ENCODE results near the gene FRMD4A.
A peak's percentile ranks its signal among the peaks of the same experiment; 100 is the strongest.

The FRMD4A gene

DNA sequence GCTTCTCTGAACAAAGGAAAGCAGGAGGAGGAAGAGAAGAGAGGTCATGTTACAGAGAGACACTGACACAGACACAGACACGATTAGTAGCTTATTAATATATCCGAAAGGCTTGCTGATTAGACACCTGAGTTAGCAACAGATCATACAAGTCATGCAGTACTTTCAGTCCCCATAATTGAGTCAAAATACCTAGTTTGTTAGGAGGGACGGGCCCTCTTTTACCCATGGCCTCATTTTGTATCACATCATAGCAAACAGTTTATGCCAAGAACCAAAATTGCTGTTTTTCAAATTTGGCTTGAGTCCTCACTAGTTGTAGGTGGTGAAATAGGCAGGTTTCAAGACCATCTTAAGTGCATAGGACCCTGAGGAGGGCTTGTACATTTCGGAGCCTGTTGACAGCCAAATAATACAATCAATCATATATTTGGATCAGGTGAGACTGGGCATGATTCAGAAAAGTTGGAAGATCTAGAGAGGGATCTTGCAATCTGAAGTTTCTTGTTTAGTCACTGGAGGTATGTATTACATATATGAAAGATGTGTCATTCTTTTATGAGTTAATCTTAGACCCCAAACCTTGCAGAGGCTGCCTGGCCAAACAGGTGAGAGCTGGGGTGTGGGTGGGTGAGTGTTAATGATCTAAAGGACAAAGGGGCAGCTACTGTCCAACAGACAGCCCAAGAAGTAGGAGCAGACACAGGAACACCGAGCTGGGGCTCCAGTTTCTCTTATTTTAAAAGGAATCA lies 678.6 kb downstream of the FRMD4A start:
- no peak overlapping the region for H3K27ac ChIP-seq
- H3K4me3 ChIP-seq, result no peak overlapping the region

DNA sequence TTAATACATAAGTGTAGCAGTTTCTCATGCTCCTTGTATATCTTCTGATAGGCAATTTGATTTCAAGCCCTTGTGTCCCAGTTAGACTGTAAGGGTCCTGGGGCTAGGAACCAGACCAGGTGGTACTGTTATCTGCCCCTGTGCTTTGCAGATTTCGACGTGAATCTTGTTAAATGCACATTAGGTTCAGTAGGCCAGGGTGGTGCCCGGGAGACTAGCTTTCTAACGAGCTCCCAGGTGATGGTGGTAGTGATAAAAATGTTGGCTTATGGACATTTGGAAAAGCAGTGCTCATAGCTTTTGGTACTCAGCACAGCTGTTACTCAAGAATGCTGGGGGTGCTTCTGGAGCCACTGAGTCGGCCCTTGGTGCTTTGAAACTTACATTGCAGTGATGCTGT lies 679.8 kb downstream of the FRMD4A start:
- Histone ChIP-seq H3K27ac (no peak overlapping the region), H3K4me3 (no peak overlapping the region)

DNA sequence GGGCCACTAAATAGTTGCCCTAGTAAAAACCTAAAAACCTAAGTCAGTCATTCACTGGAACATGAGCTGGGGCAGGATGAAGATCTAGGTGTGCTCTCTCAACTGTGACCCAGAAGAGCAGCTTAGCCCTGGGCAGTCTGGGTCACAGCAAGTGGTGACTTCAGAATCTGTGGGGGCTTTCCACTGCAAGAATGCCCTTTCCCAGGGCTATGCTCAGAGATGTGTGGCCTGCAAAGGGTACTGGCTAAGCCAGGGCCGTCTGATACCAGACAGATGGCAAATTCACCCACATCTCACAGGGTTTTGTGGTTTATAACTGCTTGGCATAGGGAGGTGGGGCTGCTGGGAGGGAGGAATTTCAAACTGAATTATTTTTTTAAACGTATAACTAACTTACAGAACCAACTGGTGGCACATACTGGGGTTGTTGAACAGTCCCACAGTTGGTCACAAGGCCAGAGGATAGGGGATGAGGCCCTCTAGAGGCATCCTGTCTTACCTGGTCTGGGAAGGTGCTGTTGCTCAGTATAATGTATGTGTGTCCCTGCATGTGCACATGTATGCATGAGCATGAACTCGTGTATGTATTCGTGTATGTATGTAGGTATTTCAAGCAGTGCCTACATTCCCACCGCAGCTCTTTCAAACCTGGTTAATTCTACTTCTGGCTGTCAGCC lies 680.7 kb downstream of the FRMD4A start:
- Histone ChIP-seq H3K4me3 (no peak overlapping the region), H3K27ac (peak overlapping the region in 1 of 21 experiments; percentile 44)

DNA sequence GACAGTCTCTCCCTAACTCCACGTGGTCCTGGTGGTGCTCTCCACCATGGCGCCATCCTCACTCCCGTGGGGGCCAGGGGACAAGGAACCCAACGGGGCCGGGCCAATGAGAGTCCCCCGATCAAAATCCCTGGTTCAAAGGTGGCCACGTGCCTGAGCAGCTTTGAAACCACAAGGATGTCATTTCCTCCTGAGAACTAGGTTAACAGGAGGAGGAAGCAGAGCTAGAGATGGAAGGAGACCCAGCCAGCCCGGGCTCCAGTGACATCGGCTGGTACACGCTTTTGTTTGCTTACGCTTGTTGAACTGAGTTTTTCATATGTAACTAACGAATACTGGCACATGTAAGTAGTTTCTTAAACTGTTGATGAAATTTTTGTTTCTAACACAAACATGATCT lies 682.3 kb downstream of the FRMD4A start:
- H3K27ac ChIP-seq, result peak overlapping the region in 1 of 21 experiments; percentile 44
- no peak overlapping the region for H3K4me3 ChIP-seq

DNA sequence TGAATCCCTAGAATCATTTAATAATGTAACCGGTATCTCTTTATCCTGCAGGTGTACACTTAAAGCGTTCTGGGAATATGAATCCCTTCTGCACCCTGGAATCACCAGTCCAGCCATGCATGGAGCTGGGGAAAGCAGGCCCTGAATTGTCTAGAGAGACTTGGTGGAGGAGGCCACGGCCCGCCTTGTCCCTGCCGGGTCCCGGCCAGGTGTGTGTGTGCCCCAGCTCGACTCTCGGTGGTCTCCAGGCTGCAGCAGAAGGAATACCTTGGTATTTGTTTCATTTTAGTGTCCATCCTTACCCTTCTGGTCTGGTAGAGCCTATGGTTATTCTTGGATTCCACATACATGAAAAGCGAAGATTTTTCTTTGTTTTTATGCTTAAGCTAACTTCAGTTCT lies 685.9 kb downstream of the FRMD4A start:
- no peak overlapping the region for H3K27ac ChIP-seq
- no peak overlapping the region for H3K4me3 ChIP-seq

DNA sequence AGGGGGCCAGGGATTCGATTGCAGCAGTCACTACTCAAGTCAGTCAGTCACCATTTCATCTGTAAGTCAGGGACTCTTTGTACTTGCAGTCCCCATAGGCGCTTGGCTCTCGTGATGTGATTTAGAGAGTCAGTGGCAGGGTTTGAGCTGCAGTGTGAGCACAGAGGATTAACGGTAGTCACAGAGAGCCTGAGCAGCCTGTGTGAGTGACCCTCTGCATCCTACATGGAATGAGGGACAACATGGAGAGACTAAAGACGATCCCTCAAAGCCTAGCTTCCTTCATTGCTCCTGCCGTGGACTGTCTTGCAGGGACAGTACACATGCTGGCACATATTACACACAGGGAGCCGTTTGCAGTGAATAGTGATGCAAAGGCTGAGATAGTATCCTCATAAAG lies 687.7 kb downstream of the FRMD4A start:
- H3K4me3 ChIP-seq, result no peak overlapping the region
- H3K27ac ChIP-seq, result no peak overlapping the region

DNA sequence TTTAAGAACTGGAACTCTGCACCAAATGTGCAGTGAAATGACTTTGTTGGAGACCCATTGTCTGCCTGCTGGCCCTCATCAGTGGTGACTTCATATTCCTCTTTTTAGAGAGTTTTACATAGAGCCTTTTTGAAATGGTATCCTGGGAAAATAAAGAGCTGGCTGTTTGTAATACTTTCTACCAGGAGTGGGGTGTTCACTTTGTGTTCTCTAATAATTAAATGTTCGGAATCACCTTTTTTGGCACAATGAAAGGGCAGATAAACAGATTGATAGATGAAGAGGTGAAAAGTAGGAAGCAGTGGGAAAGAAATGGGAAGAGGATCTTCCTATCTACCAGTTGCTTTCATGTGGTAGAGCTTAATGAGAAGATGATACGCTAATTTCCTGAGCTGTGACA lies 688.4 kb downstream of the FRMD4A start:
- H3K27ac ChIP-seq, result no peak overlapping the region

DNA sequence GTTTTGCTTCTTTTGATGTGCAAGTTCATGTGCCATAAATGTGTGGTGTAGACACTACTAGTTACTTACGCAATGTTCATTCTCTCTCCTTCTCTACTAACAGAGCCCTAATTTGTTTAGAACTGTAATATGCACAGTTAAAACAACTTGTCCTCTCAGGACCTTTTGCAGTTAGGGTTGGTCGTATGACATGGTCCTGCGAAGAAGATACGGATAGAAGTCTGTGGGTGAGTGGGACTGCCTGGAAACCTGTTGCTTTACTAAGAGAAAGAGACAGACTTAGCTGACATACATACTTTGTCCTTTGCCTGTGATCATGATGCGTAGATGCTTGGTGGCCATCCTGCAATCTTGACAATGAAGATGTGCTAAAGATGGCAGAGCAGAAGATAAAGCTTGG lies 692.8 kb downstream of the FRMD4A start:
- Histone ChIP-seq H3K27ac (no peak overlapping the region), H3K4me3 (no peak overlapping the region)

More for the DNA sequence above, 688.4 kb downstream of the FRMD4A start:
- H3K4me3 ChIP-seq, result no peak overlapping the region

DNA sequence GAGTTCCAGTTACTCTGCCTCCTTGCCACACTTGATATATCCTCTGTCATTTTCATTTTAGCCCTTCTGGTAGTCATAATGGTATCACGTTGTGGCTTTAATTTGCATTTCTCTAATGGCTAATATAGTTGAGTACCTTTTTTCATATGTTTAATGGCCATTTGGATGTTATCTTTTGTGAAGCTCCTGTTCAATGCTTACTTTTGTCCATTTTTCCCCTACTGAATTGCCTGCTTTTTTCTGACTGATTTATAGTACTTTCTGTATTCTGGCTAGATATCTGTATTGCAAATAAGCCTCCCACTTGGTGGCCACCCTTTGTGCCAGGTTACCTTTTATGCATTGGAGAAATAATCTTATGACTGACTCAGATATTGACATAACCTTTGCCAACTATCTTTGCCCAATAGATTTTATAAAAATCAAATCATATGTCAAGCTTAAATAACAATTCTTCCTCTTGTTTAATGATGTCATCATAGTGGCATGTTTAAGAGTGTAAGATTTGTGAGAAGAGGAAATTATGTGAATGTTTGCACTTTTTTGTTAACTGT lies 693.3 kb downstream of the FRMD4A start:
- Histone ChIP-seq H3K4me3 (no peak overlapping the region), H3K27ac (no peak overlapping the region)

DNA sequence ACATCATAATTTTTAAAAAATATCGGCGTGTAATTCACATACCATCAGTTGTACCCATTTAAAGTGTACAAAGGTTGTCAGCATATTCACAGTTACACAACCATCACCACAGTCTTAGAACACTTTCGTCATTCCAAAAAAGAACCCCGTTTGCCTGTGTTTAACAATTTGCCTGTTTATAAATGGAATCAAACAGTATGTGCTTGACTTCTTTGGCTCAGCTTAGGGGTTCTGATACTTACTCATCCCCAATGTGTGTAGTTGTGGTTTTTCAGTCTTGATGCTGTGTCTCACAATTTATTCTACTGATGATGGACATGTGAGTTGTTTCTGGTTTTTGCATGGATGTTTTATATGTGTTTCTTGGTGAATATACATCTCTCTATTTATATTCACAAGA lies 693.9 kb downstream of the FRMD4A start:
- H3K4me3 ChIP-seq, result no peak overlapping the region
- H3K27ac ChIP-seq, result no peak overlapping the region

DNA sequence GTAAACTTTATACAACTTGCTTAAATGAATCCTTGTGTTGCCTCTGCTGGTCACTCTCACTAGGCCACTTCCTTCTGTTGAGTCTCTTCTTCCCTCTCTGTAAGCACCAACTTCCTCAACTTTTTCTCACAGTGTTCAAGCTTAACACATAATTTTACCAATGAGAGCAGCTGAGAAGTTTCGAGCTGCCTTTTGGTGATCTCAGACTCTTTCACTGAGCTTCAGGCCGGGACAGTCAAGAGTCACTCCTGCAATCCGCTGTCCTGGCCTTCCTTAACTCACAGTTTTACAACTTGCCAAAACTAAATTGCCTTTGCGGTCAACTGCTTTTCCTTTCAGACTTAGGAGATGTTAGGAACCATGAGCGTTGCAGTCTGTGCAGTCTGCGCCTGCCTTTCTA lies 696.5 kb downstream of the FRMD4A start:
- Histone ChIP-seq H3K27ac (peak overlapping the region in 2 of 21 experiments; percentile 1 to 13), H3K4me3 (no peak overlapping the region)

DNA sequence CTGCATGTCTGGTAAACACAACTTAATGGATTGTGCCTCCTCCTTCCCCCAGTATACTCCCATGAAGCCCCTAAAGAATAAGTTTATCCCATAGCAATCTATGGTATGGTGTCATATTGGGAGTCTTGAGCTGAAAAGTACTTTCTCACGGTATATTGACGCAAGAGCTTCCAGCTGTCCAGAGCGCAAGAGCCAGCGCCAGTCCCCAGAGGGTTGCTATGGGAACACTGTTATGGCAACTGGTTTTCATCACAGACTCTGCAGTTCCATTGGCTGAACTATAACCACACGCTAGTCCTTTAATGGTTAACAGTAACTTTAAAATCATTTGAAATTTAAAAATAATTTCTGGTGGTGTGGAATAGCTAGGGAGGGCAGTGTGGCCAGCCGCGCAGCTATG lies 697.0 kb downstream of the FRMD4A start:
- Histone ChIP-seq H3K27ac (peak overlapping the region in 7 of 21 experiments; percentile 16 to 65 (median 51)), H3K4me3 (no peak overlapping the region)

DNA sequence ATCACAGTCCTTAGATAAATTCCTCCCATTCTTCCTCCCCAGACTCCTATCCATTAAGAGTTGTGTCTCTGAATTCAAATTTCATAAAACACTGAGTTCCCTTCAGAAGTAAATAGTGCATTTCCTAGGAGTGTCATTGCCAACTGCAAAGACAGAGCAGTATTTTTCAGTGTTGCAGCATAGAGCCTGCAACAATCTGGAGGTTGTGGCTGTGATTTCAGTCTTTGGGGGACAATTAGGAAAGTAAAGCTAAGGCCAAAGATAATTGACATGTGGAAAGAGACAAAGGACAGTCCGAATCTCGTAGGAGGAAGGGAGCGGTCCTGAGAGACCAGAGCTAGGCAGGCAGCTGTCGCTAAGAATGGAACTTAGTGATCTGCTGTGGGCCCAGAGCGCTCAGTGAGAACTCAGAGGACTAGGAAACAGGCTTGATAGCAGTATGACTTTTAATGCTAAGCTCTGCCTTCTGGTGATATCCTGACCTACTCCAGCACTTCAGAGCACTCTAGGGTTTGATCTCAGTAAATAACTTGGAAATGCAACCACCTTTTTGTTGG lies 697.8 kb downstream of the FRMD4A start:
- H3K4me3 ChIP-seq, result no peak overlapping the region
- H3K27ac ChIP-seq, result peak overlapping the region in 8 of 21 experiments; percentile 16 to 65 (median 48)

DNA sequence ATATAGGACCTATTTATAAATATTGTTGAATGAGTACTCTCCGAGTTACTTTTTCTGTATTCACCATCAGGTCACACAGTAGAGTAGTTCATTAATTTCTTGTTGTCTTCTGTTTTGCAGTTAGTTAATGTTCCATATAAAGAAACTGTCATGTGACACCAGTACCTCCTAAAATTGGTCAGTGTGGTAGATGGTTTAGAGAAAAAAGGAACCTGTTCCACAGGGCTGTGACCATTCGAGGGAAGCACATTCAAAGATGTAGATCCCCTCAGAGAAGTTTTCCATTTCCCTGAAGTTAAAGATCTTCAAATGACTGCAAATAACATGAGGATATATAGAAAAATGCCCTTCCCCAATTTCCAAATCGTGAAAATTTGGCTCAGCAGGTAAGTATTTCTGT lies 698.3 kb downstream of the FRMD4A start:
- Histone ChIP-seq H3K4me3 (no peak overlapping the region), H3K27ac (no peak overlapping the region)

DNA sequence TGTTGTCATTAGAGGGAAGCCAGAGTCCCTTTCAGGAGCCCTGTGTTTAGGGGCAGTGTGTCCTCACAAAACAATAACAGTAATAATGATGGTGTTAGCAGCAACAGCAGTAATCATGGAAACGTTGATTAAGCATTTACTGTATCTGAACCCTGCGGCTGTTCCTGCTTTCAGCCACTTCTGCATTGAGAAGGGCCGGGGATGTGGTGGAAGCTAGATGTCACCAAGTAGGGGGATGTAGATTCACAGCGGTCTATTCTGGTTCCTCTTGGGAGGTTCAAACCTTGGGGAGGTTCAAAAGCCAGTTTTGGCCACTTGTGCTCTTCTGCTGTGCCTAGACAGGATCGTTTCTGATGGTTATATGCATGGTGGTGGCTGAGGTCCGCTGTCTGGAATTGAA lies 699.1 kb downstream of the FRMD4A start:
- H3K27ac ChIP-seq, result no peak overlapping the region
- H3K4me3 ChIP-seq, result no peak overlapping the region

DNA sequence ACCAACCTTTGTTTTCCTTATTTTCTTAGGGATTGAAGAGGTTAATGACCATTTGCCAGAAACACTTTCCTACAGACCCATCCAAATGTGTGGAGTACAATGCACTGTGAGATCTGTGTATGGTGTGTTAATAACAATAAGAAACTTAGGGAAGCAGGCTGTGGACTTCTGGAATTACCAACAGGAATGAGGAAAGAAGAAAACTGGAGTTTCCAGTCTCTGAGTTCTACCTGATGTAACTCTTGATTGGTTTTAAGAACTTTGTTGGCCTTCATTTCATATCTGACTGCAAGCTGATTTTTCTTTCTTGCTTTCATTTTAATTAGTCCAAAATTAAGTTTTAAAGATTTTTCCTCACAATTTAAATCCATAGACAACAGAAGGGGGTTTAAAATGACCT lies 700.5 kb downstream of the FRMD4A start:
- Histone ChIP-seq H3K4me3 (no peak overlapping the region), H3K27ac (no peak overlapping the region)

DNA sequence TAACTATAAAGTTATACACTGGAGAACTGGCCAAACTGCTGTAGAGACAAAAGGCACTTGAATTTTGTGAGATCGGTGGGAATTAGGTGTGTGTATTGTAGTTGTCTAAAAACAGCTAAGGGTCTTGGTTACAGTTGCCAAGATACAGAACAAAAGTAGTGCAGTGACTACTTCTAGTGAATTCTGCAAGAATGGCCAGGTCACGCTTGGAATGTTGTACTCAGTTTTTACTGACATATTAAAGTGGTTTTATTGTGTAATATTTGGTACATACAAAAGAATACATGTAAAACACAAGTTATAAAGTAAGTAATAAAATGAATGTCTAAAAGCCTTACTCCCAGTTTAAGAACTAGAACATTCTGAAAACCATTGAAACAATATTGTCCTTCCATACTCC lies 701.6 kb downstream of the FRMD4A start:
- no peak overlapping the region for H3K27ac ChIP-seq
- no peak overlapping the region for H3K4me3 ChIP-seq

DNA sequence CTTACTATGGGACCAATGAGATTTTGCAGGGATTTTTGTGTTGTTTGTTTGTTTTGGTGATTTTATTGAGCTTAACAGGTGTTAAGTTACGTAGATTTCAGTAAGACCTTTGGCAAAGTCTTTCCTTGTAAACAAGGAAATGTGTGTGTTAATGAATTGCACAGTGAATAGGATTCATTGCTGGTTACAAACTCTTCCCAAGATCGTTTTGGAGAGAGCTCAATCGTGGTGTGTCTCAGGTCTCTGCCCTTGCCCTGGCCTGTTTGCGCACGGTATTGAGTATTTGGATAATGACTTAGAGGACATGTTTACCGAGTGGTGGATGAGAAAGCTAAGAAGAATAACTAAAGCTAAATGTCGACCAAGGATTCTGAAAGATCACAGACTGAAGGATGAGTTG lies 702.1 kb downstream of the FRMD4A start:
- Histone ChIP-seq H3K4me3 (no peak overlapping the region), H3K27ac (no peak overlapping the region)

DNA sequence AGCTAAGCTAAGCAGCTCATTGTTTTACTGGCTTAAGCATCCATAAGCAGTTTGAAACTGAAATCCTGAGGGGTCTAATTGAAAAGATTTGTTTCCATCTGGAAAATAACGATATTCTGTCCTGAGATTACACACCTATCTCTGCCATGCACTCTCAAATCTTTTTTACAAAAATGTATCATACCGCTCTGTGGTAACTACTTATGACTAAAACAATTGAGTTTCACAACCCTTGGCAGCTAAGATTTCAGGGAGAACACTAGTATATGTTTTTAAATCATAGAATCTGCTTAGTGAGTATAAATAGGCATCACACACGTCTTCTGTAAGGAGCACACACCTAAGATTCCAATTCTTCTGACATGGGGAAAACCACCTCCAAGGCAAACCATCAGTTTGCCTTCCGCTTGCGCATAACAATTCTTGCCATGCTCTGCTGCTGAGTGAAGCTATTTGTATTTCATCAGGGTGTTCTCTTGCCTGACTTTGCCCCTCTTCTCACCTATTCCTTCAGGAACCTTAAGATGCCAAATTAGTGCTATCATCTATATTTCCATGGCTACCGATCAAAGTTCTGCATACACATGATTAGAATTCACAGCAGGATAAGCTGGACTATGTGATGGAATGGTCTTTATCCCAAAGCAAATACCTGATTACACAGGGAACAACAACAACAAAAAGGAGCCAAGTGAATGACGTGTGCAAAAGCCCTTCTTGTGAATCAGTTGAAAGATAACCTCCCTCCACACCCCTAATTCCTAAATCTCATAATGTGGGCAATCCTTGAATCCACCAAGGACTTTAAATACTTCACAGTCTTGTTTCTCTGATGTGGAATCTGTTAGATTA lies 703.0 kb downstream of the FRMD4A start:
- no peak overlapping the region for H3K27ac ChIP-seq

DNA sequence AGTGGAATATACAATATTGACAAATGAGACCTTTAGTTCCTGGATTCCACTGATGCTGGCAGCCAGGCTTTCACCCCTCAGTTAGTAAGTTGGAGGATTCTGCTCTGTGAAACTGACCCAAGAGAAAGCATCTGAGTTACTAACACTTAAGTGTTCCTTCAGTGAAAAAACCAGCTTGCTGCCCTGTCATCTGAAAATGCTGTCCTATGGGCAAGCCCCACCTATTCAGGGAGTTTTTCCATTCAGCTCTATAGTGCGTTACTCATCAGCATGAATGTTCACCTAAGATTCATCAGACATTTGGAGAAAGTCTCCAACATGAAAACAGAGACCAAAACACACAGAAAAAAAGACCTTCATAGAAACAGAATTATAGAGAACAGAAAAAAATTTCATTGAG lies 706.1 kb downstream of the FRMD4A start:
- Histone ChIP-seq H3K4me3 (no peak overlapping the region), H3K27ac (no peak overlapping the region)

More for the DNA sequence above, 703.0 kb downstream of the FRMD4A start:
- H3K4me3 ChIP-seq, result no peak overlapping the region

All from skin epidermis (tissue), 12 donors.